GM12873 (cell line): ENCODE measurements around the gene LITAF.

ENCODE experiments used
- CTCF ChIP-seq: IDR thresholded peaks from 2 replicates; pipeline ENCODE4 v1.5.1; 2012; ENCODE audit warnings: low read depth, mild to moderate bottlenecking, moderate library complexity, low read length, control low read depth; ENCODE audit not compliant: insufficient read depth; ENCODE audit errors: missing control alignments

Gene LITAF

GRCh38 chr16:11593581-11593980 is 6.9 kb upstream of the LITAF start:
- no peak for TF ChIP-seq CTCF

GRCh38 chr16:11589198-11589550 is 2.5 kb upstream of the LITAF start:
- no peak for TF ChIP-seq CTCF

GRCh38 chr16:11588321-11589197 is 1.8 kb upstream of the LITAF start:
- TF ChIP-seq CTCF = no peak

GRCh38 chr16:11587643-11588247 is 1.0 kb upstream of the LITAF start:
- TF ChIP-seq CTCF = no peak

- no peak for TF ChIP-seq CTCF
These were observed 302 bp downstream of the LITAF start for GRCh38 chr16:11586378-11586855.

GRCh38 chr16:11585460-11586377 is 1.0 kb downstream of the LITAF start:
- no peak for TF ChIP-seq CTCF

- TF ChIP-seq CTCF = no peak
These were observed 2.7 kb downstream of the LITAF start for GRCh38 chr16:11583889-11584565.
